HEK293T (cell line): ENCODE data around the gene CLEC3B.

Source experiments
- ARNT ChIP-seq: fragments of 450-650 bp; IDR thresholded peaks from 2 replicates; pipeline ENCODE4 v1.6.1; 2017; ENCODE audit warnings: mild to moderate bottlenecking
- BHLHE40 ChIP-seq: fragments of 450-650 bp; IDR thresholded peaks from 2 replicates; pipeline ENCODE4 v1.6.1; 2016; ENCODE audit warnings: mild to moderate bottlenecking, moderate library complexity, borderline replicate concordance
- CTBP1 ChIP-seq: fragments of 450-650 bp; IDR thresholded peaks from 2 replicates; pipeline ENCODE4 v1.6.1; 2016; ENCODE audit warnings: borderline replicate concordance
- ELF4 ChIP-seq: fragments of 450-650 bp; IDR thresholded peaks from 2 replicates; pipeline ENCODE4 v1.6.1; 2017; ENCODE audit warnings: antibody characterized with exemption
- FOXA1 ChIP-seq: fragments of 450-650 bp; IDR thresholded peaks from 2 replicates; pipeline ENCODE4 v1.6.1; 2016; ENCODE audit warnings: mild to moderate bottlenecking
- FOXK2 ChIP-seq: fragments of 450-650 bp; IDR thresholded peaks from 2 replicates; pipeline ENCODE4 v1.6.1; 2016; ENCODE audit warnings: mild to moderate bottlenecking
- FOXM1 ChIP-seq: fragments of 450-650 bp; IDR thresholded peaks from 2 replicates; pipeline ENCODE4 v1.6.1; 2017; ENCODE audit warnings: mild to moderate bottlenecking, borderline replicate concordance
- HDGF ChIP-seq: fragments of 450-650 bp; IDR thresholded peaks from 2 replicates; pipeline ENCODE4 v1.6.1; 2017; ENCODE audit warnings: antibody characterized with exemption, borderline replicate concordance
- L3MBTL2 ChIP-seq: fragments of 450-650 bp; conservative IDR thresholded peaks from 2 replicates; pipeline ENCODE4 v1.6.1; 2016; ENCODE audit warnings: mild to moderate bottlenecking
- NFRKB ChIP-seq: fragments of 450-650 bp; IDR thresholded peaks from 2 replicates; pipeline ENCODE4 v1.6.1; 2016; ENCODE audit warnings: mild to moderate bottlenecking, moderate library complexity
- PKNOX1 ChIP-seq: fragments of 450-650 bp; IDR thresholded peaks from 2 replicates; pipeline ENCODE4 v1.6.1; 2016
- SP1 ChIP-seq: fragments of 450-650 bp; IDR thresholded peaks from 2 replicates; pipeline ENCODE4 v1.6.1; 2017
- SUZ12 ChIP-seq: fragments of 450-650 bp; IDR thresholded peaks from 2 replicates; pipeline ENCODE4 v1.6.1; 2016; ENCODE audit warnings: mild to moderate bottlenecking
- ZNF384 ChIP-seq: fragments of 450-650 bp; IDR thresholded peaks from 2 replicates; pipeline ENCODE4 v1.6.1; 2016

- no peak for TF ChIP-seq CTBP1
- no peak for TF ChIP-seq NFRKB
- TF ChIP-seq PKNOX1 = no peak
- TF ChIP-seq SUZ12 = no peak
- no peak for TF ChIP-seq HDGF
- no peak for TF ChIP-seq SP1
- no peak for TF ChIP-seq FOXA1
- TF ChIP-seq L3MBTL2 = no peak
- TF ChIP-seq BHLHE40 = no peak
- TF ChIP-seq ELF4 = no peak
- no peak for TF ChIP-seq ARNT
- TF ChIP-seq FOXK2 = no peak
- no peak for TF ChIP-seq ZNF384
- TF ChIP-seq FOXM1 = no peak
Observed at GRCh38 chr3:45033791-45034190, 7.7 kb downstream of the CLEC3B start.
